NCI-H748 treated with DMSO at 0.1 percent for 48 hours (cell line): ENCODE measurements around the gene RPS6KA2.

Source experiments
- DNase-seq: peaks from one replicate; lab custom pipeline; 2025; lab: John Stamatoyannopoulos, UW

RPS6KA2 gene

DNA sequence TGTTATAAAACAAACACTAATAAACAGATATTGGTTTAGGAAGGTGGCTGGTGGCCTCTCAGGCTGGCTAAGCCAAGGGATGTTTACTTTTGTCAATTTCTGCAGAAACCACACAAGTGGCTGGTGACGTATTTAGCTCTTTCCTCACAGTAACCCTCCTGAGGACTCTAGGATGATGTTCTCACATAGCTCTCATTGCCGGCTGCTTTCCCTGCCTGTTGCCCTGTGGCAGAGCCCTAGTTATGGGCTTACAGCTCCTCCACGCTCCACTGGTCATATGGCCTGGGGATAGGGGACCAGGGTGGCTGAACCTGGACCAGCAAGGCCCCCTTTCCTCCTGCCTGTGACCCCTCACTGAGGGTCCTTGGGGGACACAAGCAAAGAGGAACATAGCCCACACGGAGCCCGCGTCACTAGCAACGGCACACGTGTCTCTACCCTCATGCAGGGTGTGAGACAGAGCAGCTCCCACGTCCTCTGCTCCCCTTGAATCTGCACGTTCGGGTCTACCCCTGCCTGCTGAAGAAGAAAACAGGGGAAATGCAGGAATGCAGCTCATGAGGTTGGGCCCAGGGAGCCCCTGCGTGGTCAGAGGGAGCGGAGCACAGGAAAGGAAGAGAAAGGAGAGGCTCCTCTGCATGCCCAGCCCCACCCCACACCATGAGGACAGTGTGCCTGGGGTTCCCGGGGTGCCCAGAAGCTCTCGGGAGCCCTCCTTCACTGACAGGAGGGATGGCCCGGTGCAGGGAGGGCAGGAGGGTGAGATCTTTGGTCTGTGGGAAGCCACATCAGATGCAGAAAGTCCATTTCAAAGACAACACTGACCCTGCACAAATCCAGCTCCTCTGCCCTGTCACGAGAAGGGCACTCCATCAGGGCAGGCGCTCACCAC, 54.4 kb downstream of the RPS6KA2 start:
- DNase-seq, result no peak

DNA sequence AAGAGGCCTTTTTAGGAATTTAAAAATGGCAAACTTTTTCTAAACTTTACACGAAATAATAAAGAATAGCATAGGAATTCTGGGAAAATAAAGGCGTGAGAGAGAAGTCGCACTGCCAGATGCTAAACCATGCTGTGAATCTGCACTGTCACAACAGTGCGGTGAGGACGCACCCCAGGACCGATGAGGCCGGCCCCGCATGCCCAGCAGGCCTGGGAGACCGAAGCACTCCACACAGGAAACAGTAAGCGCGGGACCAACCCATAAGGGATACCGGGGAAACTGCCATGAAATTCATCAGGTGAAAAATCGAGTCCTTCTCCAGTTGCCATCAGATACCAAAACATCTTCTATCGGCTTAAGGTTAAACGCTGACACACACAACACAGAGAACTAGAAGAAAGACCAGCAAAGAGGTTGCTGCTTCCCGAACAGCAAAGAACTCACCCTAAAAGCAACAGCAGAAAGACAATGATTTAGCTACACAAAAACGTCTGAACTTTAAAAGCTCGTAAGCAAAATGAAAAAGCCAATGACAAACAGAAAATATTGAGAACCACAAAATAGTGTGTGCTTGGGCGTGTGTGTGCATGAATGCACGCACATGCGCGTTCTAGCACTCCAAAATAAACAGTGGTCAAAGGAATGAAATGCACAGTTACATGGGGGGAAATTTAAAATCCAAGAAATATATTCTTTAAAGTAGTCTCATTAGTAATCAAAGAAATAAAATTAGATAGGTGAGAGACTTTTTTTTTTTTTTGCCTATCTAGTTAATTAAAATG, 55.9 kb downstream of the RPS6KA2 start:
- no peak for DNase-seq

DNA sequence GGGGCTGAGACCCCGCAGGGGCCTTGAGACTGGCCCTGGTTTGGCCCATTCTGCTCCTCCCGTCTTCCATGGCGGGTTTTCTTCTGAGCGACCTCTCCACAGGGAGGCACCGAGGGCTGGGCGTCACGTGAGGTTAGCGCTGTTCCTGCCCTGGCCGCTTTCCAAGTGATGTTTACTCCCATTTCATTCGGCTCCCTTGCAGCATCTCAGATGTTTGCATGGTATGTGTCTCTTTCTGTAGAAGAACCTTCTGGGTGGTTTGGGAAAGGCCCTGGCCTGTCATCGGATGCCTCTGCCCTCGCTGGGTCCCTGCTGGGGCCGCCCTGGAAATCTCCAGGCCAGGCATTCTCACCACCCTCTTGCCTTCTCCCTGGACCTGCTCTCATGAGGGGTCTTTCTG, 57.8 kb downstream of the RPS6KA2 start:
- DNase-seq, result no peak

DNA sequence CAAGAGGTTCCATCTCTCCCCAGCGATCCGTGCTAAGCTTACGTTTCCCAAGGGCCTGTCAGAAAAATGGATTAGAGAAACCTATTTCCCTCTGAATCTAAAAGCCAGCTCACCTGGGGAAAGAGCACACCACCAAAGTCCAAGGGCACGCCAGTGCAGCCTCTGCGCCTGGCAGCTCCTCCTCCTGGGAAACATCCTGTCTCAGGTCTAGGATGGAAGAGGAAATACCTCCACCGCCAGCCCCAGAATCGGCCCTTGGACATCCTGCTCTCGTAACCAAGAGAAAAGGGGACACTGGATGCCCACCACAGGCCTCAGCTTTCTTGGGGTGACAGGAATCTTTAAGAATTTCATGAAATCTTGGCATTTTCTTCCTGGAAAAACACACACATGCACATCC, 59.2 kb downstream of the RPS6KA2 start:
- no peak for DNase-seq

DNA sequence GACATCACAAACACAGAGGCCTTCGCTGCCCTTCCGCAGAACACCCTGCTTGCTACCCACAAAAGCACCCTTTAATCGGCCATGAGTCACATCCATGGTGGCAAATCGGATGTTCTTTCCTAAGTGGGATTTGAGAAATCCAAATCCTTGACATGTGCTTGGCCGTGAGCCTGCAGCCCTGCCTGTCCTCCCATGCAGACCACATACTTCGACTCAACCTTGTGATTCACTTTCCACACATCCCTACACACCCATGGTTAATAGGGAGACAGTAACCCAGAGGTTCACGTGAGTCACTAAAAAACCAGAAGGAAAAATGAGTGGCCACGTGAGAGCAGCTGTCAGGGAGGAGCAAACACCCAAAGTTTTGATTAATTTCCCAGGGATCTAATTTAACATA, 59.9 kb downstream of the RPS6KA2 start:
- DNase-seq, result no peak

DNA sequence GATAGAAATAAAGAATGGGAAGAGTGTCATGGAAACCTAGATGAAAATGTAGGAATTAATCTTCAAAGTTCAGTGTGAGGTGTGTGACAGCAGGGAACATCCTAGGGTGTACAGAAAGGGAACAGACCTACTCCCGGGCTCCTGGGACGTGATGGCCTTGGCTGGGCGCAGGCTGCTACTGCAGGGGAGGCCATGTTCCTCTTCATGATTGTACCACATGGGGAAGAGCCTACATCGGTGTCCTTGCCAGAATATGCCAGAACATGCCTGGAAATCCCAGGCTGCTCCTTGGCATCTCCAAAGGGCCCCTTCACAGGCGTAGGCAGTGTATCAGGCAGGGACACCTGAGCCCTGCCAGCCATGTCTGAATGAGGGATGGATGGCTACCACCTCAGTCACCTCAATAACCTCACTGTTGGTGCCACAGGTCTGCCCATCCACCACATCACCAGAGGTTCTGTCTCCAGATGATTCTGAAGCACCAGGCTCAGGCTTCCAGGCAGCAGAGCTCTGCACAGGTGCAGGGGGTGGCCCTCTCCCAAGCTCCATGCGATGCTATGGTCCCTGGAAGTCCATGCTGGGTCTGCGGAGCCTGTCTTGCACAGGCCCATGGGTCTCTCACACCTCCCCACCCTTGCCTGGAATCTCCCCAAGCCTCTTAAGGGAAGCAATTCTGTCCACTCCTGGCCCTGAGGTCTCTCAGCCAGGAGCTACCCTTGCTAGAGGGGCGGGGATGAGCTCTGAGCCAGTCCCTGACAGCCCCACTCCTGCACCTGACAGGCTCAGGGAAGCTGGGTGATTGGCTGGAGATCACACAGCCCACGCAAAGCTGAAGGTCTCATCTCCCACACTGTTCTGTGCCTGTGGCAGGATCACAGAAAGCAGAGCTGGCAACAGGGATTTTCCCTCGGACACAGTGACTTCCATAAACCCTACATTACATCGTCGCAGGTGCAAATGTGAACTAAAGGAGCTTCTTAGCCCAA, 60.7 kb downstream of the RPS6KA2 start:
- DNase-seq, result no peak

DNA sequence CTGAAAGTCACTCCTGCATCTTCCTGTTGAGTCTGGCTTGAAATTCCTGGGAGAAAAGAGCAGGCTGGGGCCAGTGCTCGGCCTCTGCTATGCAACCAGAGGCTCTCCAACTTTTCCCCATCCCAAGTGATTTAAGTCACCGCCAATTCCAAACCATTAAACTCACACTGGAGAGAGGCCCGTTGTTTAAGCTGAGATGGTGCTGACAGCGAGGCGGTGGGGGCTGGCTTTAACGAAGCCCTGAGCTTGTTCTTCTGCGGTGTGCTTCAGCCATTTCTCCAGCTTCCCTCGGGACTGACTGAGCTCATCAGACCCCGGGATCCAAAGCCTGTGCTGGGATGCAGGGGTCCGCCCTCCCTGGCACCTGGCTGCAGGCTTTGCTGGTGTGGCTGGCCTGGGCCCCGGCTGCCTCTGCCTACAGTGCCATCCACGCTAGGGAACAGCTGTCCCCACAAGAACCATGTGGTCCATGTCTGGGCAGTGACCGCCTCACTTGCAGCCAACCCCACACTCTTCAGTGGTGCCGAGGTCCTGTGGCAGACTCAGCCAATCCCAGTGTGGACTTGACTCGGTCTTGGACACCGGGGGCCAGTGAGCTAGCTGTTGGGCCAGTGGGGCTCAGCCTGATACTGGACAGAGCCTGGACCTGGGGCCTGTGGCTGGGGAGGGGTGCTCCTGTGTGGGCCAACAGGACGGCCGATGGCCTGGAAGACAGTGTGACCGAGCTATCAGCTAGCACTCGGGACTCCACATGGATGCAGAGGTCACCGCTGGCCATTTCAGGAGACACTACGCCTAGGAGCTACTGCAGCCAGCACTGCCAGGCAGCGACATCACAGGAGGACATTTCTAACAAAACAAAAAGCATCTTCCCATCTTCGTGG, 61.7 kb downstream of the RPS6KA2 start:
- no peak for DNase-seq

DNA sequence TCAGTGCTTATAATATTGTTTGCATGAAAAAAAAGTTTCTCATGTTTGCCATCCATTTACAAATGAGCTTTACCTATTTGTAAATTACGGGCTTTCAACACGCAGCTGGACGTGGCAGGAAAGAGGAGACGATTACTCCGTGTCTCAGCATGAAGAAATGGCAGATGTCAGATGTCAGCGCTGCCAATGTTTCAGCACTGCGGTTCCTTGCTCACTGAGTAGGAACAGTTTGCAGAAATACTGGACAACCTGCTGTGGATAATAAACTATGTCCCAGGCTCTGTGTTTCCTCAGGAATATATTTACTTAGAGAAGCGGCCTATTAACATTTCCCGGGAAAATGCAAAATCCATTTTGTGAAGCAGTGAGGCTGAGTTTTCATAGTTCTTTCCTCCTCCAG, 63.2 kb downstream of the RPS6KA2 start:
- peak; percentile 7 for DNase-seq

DNA sequence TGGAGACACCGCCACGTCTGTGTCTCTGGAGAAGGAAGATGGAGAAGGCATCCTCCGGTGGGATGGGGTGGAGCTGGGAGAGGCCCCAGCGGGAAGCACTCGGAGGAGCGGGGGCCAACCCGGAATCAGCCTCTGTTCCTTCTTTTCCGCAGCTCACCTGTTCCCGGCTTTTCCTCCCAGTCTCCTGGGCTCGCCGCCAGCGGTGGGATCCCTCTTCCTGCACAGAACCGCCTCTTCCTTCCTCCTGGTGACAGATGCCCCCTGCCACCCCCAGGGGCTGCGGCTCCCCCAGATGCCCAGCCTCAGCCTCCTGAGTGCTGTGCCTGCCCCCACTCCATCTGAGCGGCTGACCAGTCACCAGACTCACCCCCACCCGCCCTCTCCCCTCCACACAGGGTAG, 63.9 kb downstream of the RPS6KA2 start:
- no peak for DNase-seq

DNA sequence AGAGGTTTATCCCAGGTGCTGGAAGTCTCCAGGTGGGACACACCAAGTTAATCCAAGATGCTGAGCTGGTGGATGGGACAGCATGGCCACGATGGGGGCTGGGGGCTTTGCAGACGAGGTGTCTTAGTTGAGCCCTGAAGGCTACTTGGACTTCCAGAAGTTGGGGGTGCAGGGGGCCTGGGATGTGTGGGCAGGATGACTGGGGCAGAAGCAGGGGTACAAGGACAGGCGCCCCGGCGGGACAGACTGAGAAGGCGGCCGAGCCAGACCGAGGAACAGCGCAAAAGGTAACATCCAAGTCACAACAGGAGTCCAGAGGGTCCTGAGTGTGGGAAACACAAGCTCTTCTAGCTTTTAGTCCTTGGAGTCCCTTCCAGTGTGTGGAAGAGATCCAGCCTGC, 64.3 kb downstream of the RPS6KA2 start:
- no peak for DNase-seq

DNA sequence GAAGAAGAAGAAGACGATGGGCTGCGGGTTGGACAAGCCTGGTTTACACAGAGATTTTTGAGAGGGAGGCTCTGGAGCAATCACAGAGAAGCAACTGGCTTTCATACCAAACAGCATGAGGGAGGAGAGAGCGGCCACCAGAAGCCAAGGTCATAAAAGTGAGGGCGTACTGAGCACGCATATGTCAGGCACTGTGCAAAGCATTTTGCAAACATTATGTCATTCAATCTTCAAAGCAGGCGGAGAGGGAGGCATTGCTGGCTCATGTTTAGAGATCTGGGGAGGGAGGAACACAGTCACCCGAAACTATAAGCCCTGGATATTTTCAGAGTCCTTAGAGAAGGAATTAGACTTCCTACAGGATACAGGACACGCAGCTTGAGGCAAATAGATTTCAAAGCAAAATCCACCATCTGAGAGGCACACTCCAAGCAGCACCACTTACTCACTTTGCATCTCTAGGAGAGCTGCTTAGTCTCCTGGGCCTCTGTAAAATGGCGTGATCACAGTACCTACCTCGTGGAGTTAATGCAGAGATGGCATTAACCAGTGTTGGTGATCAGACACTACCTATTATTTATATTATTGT, 65.2 kb downstream of the RPS6KA2 start:
- DNase-seq, result no peak

DNA sequence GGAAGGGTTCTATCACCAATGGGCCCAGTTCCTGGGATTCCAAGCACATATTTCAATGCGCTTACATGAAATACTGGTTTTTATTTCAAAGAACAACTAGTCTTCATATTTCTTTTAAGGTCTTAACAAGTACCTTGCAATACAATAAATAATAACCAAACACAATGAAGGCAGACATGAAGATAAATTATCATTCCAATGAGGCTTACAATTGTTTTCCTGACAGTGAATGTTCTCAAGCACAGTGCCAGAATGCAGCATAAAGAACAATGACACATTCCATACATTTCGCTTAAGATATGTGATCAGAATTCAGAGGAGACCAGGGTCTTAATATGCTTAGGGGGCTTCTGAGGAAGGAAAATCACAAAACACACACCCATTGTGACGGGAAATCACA, 66.8 kb downstream of the RPS6KA2 start:
- no peak for DNase-seq

DNA sequence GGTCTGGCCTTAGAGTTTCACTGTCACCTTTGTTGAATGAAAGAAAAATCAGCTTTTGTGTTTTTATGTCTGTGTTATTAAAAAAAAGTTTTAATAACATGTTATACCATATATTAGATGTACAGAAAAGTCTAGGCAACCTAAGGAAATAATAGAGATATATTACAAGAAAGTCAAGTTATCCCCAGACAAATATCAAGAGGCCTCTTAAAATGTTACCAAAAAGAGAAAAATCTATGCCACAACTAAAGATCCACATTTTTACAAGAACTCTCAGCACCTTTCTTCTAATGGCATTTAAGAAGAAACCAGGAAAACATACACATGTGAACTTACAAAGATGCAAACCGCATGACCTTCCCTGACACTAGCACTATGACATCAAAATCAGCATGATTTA, 67.4 kb downstream of the RPS6KA2 start:
- DNase-seq, result no peak

DNA sequence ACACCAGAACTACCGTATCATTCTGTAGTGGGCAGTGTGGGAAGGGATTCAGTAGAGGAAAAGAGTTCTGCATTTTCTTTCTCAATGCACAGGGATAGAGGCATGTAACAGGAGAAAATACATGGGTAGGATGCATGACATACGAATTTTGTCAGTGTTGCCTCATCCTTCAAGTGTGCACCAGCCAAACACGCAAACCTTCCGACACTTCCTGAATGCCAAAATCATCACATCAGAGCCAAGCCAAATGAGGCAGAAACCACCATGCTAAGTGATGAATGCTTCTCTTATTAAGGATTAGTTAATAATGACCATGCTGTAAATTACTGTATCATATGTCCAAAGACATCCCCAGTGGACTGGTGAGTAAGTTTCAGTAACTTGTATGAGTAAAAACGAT, 67.8 kb downstream of the RPS6KA2 start:
- no peak for DNase-seq

DNA sequence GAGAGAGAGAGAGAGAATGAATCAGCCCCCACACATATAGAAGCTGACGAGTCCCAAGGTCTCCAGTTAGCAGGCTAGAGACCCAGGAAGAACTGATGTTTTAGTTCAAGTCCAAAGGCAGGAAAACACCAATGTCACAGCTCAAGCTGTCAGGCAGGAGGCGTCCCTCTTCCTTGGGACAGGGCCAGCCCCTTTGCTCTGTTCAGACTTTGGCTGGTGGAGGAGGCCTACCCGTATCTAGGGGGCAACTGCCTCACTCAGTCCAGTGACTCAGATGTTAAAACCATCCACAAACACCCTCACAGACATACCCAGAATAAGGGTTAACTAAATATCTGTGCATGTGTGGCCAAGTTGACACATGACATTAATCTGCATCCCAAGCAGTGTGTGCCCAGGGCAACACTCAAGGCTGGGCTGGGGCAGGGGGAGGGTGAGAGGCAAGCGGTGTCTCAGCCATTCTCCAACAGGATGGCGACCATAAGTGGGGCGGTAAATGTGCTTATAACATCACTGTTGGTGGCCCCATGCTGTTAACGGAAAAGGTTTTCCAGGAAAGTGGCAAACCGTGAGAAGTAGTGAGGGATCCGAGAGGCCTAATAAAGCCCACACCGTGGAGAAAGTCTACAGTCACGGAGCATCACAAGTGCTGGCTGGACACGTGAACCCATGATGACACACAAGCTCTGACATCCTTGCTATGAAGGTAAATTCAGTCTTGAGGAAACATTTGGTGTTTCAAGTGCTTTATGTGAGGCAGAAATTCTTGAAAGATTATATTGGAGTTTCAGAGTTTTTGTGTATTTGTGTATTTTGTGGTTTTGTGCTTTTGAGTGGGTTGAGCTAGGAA, 68.7 kb downstream of the RPS6KA2 start:
- no peak for DNase-seq

DNA sequence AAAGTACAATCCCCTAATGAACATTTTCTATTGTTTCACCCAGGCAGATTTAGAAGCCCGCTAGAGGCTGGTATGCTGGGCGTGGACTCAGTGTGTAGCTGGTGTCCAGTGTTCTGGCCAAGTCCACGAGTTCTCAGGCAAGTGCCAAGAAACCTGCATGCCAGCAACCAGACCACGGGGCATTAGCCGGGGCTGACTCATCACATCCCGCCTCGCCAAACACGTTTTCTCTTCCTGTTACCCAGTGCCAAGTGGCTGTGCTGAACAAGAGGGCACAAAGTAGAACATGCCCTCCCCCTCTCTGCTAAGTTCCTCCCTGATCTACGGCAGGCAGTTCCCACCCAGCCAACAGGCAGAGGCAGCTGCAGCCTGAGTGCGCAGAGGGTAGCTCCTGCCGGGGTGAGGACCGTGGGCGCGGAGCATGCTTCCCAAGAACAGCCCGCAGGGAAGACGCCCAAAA, 70.2 kb downstream of the RPS6KA2 start:
- DNase-seq, result no peak

DNA sequence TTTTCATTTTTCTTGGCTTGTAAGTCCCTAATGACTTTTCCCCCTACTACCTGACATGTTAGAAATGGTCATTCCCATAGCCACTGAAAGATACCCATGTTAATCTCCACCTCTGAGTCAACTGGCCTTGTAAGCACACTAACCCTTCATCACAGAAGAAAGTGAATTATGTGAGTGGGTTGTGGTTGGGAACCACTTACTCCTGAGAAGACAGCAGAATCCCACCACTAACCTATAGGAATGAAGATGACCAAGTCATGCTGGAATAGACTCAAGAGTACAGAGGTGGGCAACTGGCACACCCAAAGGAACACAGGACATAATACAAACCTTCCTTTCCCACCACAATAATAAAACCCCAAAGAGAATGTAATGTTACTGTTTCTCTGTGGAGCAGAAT, 70.7 kb downstream of the RPS6KA2 start:
- no peak for DNase-seq

DNA sequence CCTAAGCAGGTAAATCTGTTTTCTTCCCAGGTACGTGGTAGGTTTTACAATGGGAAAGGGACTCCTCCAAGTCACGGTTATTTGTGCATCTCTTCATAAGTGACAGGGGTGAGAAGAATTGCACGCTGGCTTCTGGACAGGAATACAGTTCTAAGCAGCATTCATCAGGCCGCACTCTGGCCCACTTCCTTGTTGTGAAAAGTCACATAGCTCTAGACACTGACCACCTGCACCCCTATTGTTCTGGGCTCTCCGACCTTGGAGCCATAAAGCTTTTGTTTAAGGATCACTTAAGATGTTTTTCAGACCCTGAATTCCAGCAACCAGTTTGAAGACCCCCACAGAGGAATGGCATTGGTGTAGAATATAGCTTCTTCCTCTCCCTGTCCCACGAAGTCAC, 72.0 kb downstream of the RPS6KA2 start:
- no peak for DNase-seq

DNA sequence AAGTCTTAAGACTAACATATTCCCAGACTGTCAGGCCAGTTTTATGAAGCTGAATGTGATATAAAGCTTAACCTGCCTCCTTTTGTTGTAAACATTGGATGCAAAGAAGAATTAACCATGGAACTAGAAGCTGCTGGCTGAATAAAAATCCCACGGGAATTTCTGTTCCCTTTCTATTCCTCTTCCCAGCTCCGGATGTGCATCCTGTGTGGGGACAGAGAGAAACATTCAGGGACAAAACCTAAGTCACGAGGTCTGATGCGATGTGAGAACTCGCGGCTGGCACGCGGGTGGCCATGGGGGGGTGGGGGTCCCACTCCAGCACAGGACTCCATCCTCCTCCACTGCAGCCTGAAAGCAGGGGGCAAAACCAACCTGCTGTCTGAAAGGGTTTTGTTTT, 72.7 kb downstream of the RPS6KA2 start:
- DNase-seq, result no peak
